Glutamatergic neuron (in vitro differentiated cells): ENCODE measurements around the gene FSTL5. TPM values are rescaled to one million over a fixed set of nuclear protein-coding genes. Genes with fewer than 3 reads are reported as not detected.

Source experiments
- DNase-seq: peaks from one replicate; pipeline ENCODE4 v3.0.0; 2022
- H3K27ac Mint-ChIP-seq: one replicate; pipeline ENCODE4 v1.8.0; 2020; ENCODE audit warnings: mild to moderate bottlenecking, mixed read lengths, inconsistent platforms; ENCODE audit not compliant: unreplicated experiment
- H3K27me3 Mint-ChIP-seq: one replicate; pipeline ENCODE4 v1.8.0; 2020; ENCODE audit warnings: mild to moderate bottlenecking, moderate library complexity, mixed read lengths, inconsistent platforms; ENCODE audit not compliant: unreplicated experiment
- H3K36me3 Mint-ChIP-seq: one replicate; pipeline ENCODE4 v1.8.0; 2020; ENCODE audit warnings: mild to moderate bottlenecking, mixed read lengths, inconsistent platforms; ENCODE audit not compliant: unreplicated experiment
- H3K4me1 Mint-ChIP-seq: one replicate; pipeline ENCODE4 v1.8.0; 2020; ENCODE audit warnings: mild to moderate bottlenecking, low read depth, mixed read lengths, inconsistent platforms; ENCODE audit not compliant: unreplicated experiment
- H3K4me3 Mint-ChIP-seq: one replicate; pipeline ENCODE4 v1.8.0; 2020; ENCODE audit warnings: mild to moderate bottlenecking, mixed read lengths, inconsistent platforms; ENCODE audit not compliant: unreplicated experiment
- H3K9me3 Mint-ChIP-seq: one replicate; pipeline ENCODE4 v1.8.0; 2020; ENCODE audit warnings: mild to moderate bottlenecking, moderate library complexity, mixed read lengths, inconsistent platforms; ENCODE audit not compliant: unreplicated experiment
- CTCF ChIP-seq: fragments of 200-600 bp; sonication (generic); IDR thresholded peaks from one replicate; pipeline ENCODE4 v1.5.0; 2021; ENCODE audit not compliant: partially characterized antibody, unreplicated experiment
- total RNA-seq: library from RNA; stranded (reverse); fragmentation: NEBNext Ultra II Directional; extraction: Animal tissue kit (Norgen Biotek cat#: 25700); gene quantifications from one replicate; pipeline ENCODE4 v1.2.1, GENCODE V29; 2021; ENCODE audit not compliant: unreplicated experiment

FSTL5 gene
- total RNA-seq, 1 donor from 2014 or later, result 9.2 TPM

- no peak for TF ChIP-seq CTCF
- no peak for DNase-seq
- Mint-ChIP-seq H3K27me3 (no peaks in the 10 kb centered on the region), H3K9me3 (no peaks in the 10 kb centered on the region), H3K27ac (no peak overlapping the region), H3K4me1 (no peaks in the 10 kb centered on the region), H3K36me3 (no peaks in the 10 kb centered on the region), H3K4me3 (no peak overlapping the region)
Measured at GRCh38 chr4:161448550-161449180, 715.1 kb downstream of the FSTL5 start.

GRCh38 chr4:161444626-161445025 is 719.2 kb downstream of the FSTL5 start:
- H3K36me3 Mint-ChIP-seq, result no peaks in the 10 kb centered on the region
- H3K27ac Mint-ChIP-seq, result no peak overlapping the region
- no peaks in the 10 kb centered on the region for H3K27me3 Mint-ChIP-seq
- H3K9me3 Mint-ChIP-seq, result no peaks in the 10 kb centered on the region
- no peak for DNase-seq
- no peak overlapping the region for H3K4me3 Mint-ChIP-seq
- no peak for TF ChIP-seq CTCF
- H3K4me1 Mint-ChIP-seq, result no peaks in the 10 kb centered on the region

GRCh38 chr4:161442921-161443320 is 720.9 kb downstream of the FSTL5 start:
- Mint-ChIP-seq H3K27ac (no peak overlapping the region), H3K27me3 (no peaks in the 10 kb centered on the region), H3K4me3 (no peak overlapping the region), H3K9me3 (no peaks in the 10 kb centered on the region), H3K36me3 (no peaks in the 10 kb centered on the region), H3K4me1 (no peaks in the 10 kb centered on the region)
- no peak for DNase-seq
- no peak for TF ChIP-seq CTCF

GRCh38 chr4:161438096-161438495 is 725.7 kb downstream of the FSTL5 start:
- H3K36me3 Mint-ChIP-seq, result no peaks in the 10 kb centered on the region
- H3K27ac Mint-ChIP-seq, result no peak overlapping the region
- H3K4me1 Mint-ChIP-seq, result no peaks in the 10 kb centered on the region
- H3K9me3 Mint-ChIP-seq, result no peaks in the 10 kb centered on the region
- no peak for TF ChIP-seq CTCF
- peaks cover 2% of the 10 kb centered on the region for H3K27me3 Mint-ChIP-seq
- no peak overlapping the region for H3K4me3 Mint-ChIP-seq
- DNase-seq, result no peak

- Mint-ChIP-seq H3K9me3 (no peaks in the 10 kb centered on the region), H3K27ac (no peak overlapping the region), H3K36me3 (no peaks in the 10 kb centered on the region), H3K4me1 (no peaks in the 10 kb centered on the region), H3K4me3 (no peak overlapping the region), H3K27me3 (no peaks in the 10 kb centered on the region)
- DNase-seq, result no peak
- TF ChIP-seq CTCF, result no peak
Measured at GRCh38 chr4:161428180-161428965, 735.4 kb downstream of the FSTL5 start.
